SK-N-MC (cell line): ENCODE data around the gene ADIPOR2.
A peak's percentile ranks its signal among the peaks of the same experiment; 100 is the strongest.
"Not testable (repeated sequence)": the region's sequence is repeated elsewhere in the genome, so short reads cannot be mapped to it uniquely, and the experiment has no call there.

ENCODE experiments used
- DNase-seq: peaks from one replicate; pipeline ENCODE4 v3.0.0-alpha.2; 2011; ENCODE audit warnings: low read depth, low spot score
- H3K27ac ChIP-seq: fragments of 200-600 bp; sonication (generic); 2 replicates; pipeline ENCODE4 v1.5.1; 2016; ENCODE audit warnings: mixed run types
- H3K36me3 ChIP-seq: fragments of 200-600 bp; sonication (generic); 2 replicates; pipeline ENCODE4 v1.6.1; 2017; ENCODE audit warnings: antibody characterized with exemption, low read length, mixed read lengths; ENCODE audit not compliant: insufficient read depth
- H3K4me3 ChIP-seq: fragments of 200-600 bp; sonication (generic); 2 replicates; pipeline ENCODE4 v1.5.1; 2016
- H3K9ac ChIP-seq: fragments of 200-600 bp; sonication (generic); 2 replicates; pipeline ENCODE4 v1.8.0; 2017; ENCODE audit warnings: mixed run types, mixed read lengths; ENCODE audit not compliant: insufficient read length
- H3K9me3 ChIP-seq: fragments of 200-600 bp; sonication (generic); 2 replicates; pipeline ENCODE4 v1.6.1; 2017; ENCODE audit warnings: low read depth, mild to moderate bottlenecking, antibody characterized with exemption, low read length, moderate library complexity, mixed read lengths
- EZH2 ChIP-seq: fragments of 200-600 bp; sonication (generic); IDR thresholded peaks from one replicate; pipeline ENCODE4 v1.6.1; 2017; ENCODE audit warnings: antibody characterized with exemption
- FOXP2 ChIP-seq: optimal IDR thresholded peaks from 2 replicates; pipeline ENCODE3; 2011; ENCODE audit warnings: mild to moderate bottlenecking, moderate library complexity; ENCODE audit not compliant: insufficient read depth; ENCODE audit errors: extremely low read length, control extremely low read depth
- POLR2AphosphoS5 ChIP-seq: IDR thresholded peaks from 2 replicates; pipeline ENCODE4 v1.6.1; 2012; ENCODE audit warnings: mild to moderate bottlenecking, low read depth, low read length, borderline replicate concordance

Gene ADIPOR2

GRCh38 chr12:1732914-1733313, 42.0 kb downstream of the ADIPOR2 start:
- Histone ChIP-seq H3K9ac (no peak overlapping the region), H3K27ac (no peak overlapping the region), H3K4me3 (no peak overlapping the region), H3K9me3 (no peaks in the 10 kb centered on the region), H3K36me3 (peaks cover 10% of the 10 kb centered on the region; the same call in 1 of the 2 replicates)
- DNase-seq: no peak
- TF ChIP-seq POLR2AphosphoS5 (no peak), EZH2 (no peak), FOXP2 (no peak)

GRCh38 chr12:1733712-1734111, 42.8 kb downstream of the ADIPOR2 start:
- H3K27ac ChIP-seq, H3K9ac ChIP-seq, H3K4me3 ChIP-seq, DNase-seq, H3K9me3 ChIP-seq: not testable (repeated sequence)
- peaks cover 10% of the 10 kb centered on the region; the same call in 1 of the 2 replicates for H3K36me3 ChIP-seq

GRCh38 chr12:1737652-1738286, 46.9 kb downstream of the ADIPOR2 start:
- Histone ChIP-seq H3K27ac (no peak overlapping the region), H3K4me3 (no peak overlapping the region), H3K9me3 (0 out of 2 replicates have a peak, but pooled peaks cover 5% of the 10 kb centered on the region), H3K9ac (no peak overlapping the region), H3K36me3 (0 out of 2 replicates have a peak, but pooled peaks cover 5% of the 10 kb centered on the region)
- DNase-seq: no peak
- no peak for TF ChIP-seq EZH2
- TF ChIP-seq POLR2AphosphoS5: no peak
- no peak for TF ChIP-seq FOXP2

- H3K27ac ChIP-seq: peak overlapping the region; percentile 58
- peak overlapping the region; percentile 3 for H3K9ac ChIP-seq
- TF ChIP-seq FOXP2: no peak
- TF ChIP-seq EZH2: no peak
- no peak for TF ChIP-seq POLR2AphosphoS5
- 0 out of 2 replicates have a peak, but pooled peaks cover 5% of the 10 kb centered on the region for H3K9me3 ChIP-seq
- H3K36me3 ChIP-seq: no peaks in the 10 kb centered on the region
- no peak overlapping the region for H3K4me3 ChIP-seq
- DNase-seq: no peak
Observed at GRCh38 chr12:1738446-1738845, 47.6 kb downstream of the ADIPOR2 start.

GRCh38 chr12:1739368-1739767, 48.5 kb downstream of the ADIPOR2 start:
- H3K27ac ChIP-seq: no peak overlapping the region
- TF ChIP-seq FOXP2: no peak
- H3K9ac ChIP-seq: no peak overlapping the region
- no peak for DNase-seq
- H3K4me3 ChIP-seq: no peak overlapping the region
- H3K9me3 ChIP-seq: 0 out of 2 replicates have a peak, but pooled peaks cover 5% of the 10 kb centered on the region
- H3K36me3 ChIP-seq: no peaks in the 10 kb centered on the region

- H3K9me3 ChIP-seq: 0 out of 2 replicates have a peak, but pooled peaks cover 5% of the 10 kb centered on the region
- DNase-seq: no peak
- no peak overlapping the region for H3K4me3 ChIP-seq
- no peak overlapping the region for H3K27ac ChIP-seq
- H3K36me3 ChIP-seq: peaks cover 6% of the 10 kb centered on the region; the same call in 1 of the 2 replicates
- TF ChIP-seq POLR2AphosphoS5 (no peak), FOXP2 (no peak), EZH2 (no peak)
- no peak overlapping the region for H3K9ac ChIP-seq
Observed at GRCh38 chr12:1740161-1740948, 49.5 kb downstream of the ADIPOR2 start.

- H3K4me3 ChIP-seq: no peak overlapping the region
- H3K36me3 ChIP-seq: peaks cover 10% of the 10 kb centered on the region; the same call in 1 of the 2 replicates
- TF ChIP-seq EZH2: no peak
- TF ChIP-seq POLR2AphosphoS5: no peak
- no peak for TF ChIP-seq FOXP2
- 0 out of 2 replicates have a peak, but pooled peaks cover 5% of the 10 kb centered on the region for H3K9me3 ChIP-seq
- H3K9ac ChIP-seq: no peak overlapping the region
- no peak overlapping the region for H3K27ac ChIP-seq
- no peak for DNase-seq
Observed at GRCh38 chr12:1741154-1741949, 50.5 kb downstream of the ADIPOR2 start.

- Histone ChIP-seq H3K27ac (no peak overlapping the region), H3K4me3 (no peak overlapping the region), H3K9me3 (peaks cover 13% of the 10 kb centered on the region; the same call in 1 of the 2 replicates), H3K9ac (no peak overlapping the region), H3K36me3 (peaks cover 33% of the 10 kb centered on the region)
- no peak for DNase-seq
- TF ChIP-seq POLR2AphosphoS5 (no peak), FOXP2 (no peak), EZH2 (no peak)
Observed at GRCh38 chr12:1744932-1745331, 54.1 kb downstream of the ADIPOR2 start.
